Bronchial epithelial cell (primary cell): ENCODE data around the gene GPR37L1. TPM values are rescaled to one million over a fixed set of nuclear protein-coding genes. Genes with fewer than 3 reads are reported as not detected.

Experiments used
- DNase-seq: peaks from one replicate; pipeline ENCODE4 v3.0.0-alpha.2; 2010; ENCODE audit warnings: low read depth
- FAIRE-seq: peaks from 2 replicates; lab custom pipeline; 2011; peaks lifted over from hg19 to GRCh38; lab: Jason Lieb, UNC
- H3K27me3 ChIP-seq: 2 replicates; pipeline ENCODE4 v1.5.1; 2011; ENCODE audit warnings: low read length; ENCODE audit not compliant: control insufficient read depth, insufficient read depth
- H3K36me3 ChIP-seq: 2 replicates; pipeline ENCODE4 v1.5.1; 2011; ENCODE audit warnings: low read length; ENCODE audit not compliant: control insufficient read depth, insufficient read depth
- H3K4me3 ChIP-seq: 2 replicates; pipeline ENCODE4 v1.5.1; 2011; ENCODE audit warnings: mild to moderate bottlenecking, low read depth, low read length, control low read depth
- total RNA-seq: library from RNA; depleted of rRNA; stranded (reverse); fragments of >200 nt; gene quantifications from 2 replicates; pipeline ENCODE4 v1.2.1, GENCODE V29; 2014
- TF ChIP-seq, protein P1 (sequence below): IDR thresholded peaks from 2 replicates; pipeline ENCODE4 v1.5.1; 2011; ENCODE audit warnings: mild to moderate bottlenecking, moderate library complexity, low read length, control low read depth, inconsistent platforms; ENCODE audit not compliant: insufficient read depth, severe bottlenecking

Gene GPR37L1, protein sequence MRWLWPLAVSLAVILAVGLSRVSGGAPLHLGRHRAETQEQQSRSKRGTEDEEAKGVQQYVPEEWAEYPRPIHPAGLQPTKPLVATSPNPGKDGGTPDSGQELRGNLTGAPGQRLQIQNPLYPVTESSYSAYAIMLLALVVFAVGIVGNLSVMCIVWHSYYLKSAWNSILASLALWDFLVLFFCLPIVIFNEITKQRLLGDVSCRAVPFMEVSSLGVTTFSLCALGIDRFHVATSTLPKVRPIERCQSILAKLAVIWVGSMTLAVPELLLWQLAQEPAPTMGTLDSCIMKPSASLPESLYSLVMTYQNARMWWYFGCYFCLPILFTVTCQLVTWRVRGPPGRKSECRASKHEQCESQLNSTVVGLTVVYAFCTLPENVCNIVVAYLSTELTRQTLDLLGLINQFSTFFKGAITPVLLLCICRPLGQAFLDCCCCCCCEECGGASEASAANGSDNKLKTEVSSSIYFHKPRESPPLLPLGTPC
- under 0.01 TPM in 1 of 2 replicates, not detected in the other for total RNA-seq

DNA sequence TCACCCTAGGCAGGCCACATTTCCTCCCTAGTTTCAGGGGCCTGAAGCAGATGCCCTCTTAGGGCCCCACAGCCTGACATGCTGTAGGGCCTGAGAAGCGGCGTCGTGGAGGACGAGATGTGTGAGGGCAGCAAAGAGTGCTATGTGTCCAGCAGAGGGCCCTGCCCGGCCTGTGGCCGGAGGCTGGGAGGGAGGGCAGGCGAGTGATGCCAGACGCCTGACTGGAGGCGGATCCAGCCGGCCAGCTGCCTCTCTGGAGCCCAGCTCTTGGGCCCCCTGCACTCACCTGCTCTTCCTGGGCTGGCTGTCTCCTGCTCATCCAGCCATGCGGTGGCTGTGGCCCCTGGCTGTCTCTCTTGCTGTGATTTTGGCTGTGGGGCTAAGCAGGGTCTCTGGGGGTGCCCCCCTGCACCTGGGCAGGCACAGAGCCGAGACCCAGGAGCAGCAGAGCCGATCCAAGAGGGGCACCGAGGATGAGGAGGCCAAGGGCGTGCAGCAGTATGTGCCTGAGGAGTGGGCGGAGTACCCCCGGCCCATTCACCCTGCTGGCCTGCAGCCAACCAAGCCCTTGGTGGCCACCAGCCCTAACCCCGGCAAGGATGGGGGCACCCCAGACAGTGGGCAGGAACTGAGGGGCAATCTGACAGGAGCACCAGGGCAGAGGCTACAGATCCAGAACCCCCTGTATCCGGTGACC, at the start of gene GPR37L1:
TSS of gene GPR37L1 (plus strand) at position 279 of the 697 bp plus-strand sequence. CDS start at position 326, 47 bp downstream.
- FAIRE-seq, result no peak
- TF ChIP-seq, protein P1, sequence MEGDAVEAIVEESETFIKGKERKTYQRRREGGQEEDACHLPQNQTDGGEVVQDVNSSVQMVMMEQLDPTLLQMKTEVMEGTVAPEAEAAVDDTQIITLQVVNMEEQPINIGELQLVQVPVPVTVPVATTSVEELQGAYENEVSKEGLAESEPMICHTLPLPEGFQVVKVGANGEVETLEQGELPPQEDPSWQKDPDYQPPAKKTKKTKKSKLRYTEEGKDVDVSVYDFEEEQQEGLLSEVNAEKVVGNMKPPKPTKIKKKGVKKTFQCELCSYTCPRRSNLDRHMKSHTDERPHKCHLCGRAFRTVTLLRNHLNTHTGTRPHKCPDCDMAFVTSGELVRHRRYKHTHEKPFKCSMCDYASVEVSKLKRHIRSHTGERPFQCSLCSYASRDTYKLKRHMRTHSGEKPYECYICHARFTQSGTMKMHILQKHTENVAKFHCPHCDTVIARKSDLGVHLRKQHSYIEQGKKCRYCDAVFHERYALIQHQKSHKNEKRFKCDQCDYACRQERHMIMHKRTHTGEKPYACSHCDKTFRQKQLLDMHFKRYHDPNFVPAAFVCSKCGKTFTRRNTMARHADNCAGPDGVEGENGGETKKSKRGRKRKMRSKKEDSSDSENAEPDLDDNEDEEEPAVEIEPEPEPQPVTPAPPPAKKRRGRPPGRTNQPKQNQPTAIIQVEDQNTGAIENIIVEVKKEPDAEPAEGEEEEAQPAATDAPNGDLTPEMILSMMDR, result no peak
- Histone ChIP-seq H3K4me3 (no peak within 1 kb of the TSS), H3K36me3 (no peaks in the 10 kb centered on the region), H3K27me3 (peaks cover 7% of the 10 kb centered on the region)
- no peak for DNase-seq

DNA sequence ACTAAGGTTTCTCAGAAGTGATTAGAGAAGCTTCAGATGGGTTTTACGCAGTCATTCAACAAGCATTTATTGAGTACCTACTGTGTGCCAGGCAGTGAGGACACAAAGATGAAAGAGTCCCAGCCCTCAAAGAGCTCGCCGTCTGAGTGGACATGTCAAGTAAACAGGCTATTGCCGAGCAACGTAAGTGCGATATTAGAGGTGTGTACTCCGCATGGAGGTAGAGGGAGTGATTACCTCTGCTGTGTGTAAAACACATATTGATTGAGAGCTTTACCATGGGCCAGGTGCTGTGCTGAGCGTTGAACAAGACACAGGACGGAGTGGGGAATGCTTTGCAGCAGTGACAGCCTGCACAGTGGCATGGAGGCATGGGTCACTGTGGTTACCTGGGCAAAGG, 49.5 kb upstream of the GPR37L1 start:
- Histone ChIP-seq H3K4me3 (no peak overlapping the region), H3K27me3 (no peaks in the 10 kb centered on the region), H3K36me3 (no peaks in the 10 kb centered on the region)
- FAIRE-seq (no peak), DNase-seq (no peak)
- TF ChIP-seq, protein P1, result no peak

DNA sequence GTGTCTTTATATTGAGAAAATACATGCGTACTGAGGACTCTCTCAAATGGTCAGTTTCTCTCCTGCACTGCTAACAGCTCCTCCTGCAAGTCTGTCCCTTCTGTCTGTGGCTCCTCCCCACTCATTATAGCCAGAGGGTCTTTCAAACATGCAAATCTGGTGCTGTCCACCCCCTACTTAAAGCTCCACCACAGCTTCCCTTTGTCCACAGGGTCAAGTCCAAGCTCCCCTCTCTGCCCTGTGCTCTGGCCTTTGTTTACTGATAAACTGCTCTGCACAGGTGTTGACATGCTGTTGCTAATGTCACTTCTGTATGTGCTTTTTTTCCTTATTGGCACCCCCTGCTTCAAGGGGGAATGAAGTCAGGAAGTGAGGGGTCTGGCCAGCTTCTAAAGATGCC, 47.7 kb upstream of the GPR37L1 start:
- H3K27me3 ChIP-seq, result no peaks in the 10 kb centered on the region
- H3K4me3 ChIP-seq, result no peak overlapping the region
- H3K36me3 ChIP-seq, result no peaks in the 10 kb centered on the region
- FAIRE-seq, result no peak
- DNase-seq, result no peak
- TF ChIP-seq, protein P1, result no peak

DNA sequence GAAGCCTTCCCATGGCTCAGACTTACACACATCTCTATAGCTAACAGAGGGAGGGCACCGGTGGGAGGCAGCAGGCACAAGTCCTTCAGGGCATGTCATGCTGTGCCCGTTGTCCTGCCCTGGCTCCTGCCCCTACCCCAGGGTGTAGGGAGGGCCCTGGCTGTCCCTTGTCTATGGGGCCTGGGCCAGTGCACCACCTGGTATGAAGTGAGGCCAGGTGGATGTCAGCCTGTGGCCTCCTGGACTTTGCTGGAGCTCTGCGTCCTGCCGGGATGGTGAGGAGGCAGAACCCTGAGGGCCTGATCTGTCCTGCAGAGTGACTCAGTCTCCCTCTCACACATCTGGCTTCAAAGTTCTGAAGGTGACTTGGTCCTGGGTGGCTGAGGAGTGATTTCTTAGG, 47.3 kb upstream of the GPR37L1 start:
- no peak for FAIRE-seq
- no peaks in the 10 kb centered on the region for H3K36me3 ChIP-seq
- no peak for DNase-seq
- no peak overlapping the region for H3K4me3 ChIP-seq
- TF ChIP-seq, protein P1, result no peak
- H3K27me3 ChIP-seq, result no peaks in the 10 kb centered on the region

DNA sequence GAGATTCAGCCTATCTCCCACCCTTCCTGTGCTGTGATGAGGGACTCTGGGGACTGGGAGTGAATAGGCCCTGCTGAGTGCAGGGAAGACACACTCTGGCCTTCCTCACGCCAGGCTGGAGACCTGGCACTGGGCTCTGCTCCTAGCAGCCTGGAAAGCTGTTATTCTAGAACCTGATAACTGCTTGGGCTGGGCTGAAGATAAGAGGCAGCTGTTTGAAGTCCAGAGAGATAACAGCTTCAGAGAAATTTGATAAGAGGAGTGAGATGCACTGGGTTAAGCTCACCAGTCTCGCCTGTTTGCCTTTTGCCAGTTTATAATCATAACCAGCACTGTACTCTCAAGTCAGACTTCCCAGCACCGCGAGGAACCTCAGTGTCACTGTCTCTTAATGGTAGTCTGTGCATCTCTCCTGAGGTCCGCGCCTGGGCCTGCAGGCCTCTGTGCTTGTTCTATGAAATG, 46.6 kb upstream of the GPR37L1 start:
- no peaks in the 10 kb centered on the region for H3K36me3 ChIP-seq
- FAIRE-seq (no peak), DNase-seq (no peak)
- TF ChIP-seq, protein P1, result no peak
- no peak overlapping the region for H3K4me3 ChIP-seq
- H3K27me3 ChIP-seq, result no peaks in the 10 kb centered on the region
